ENCODE results near the gene RHOT2. TPM values are rescaled to one million over a fixed set of nuclear protein-coding genes. Genes with fewer than 3 reads are reported as not detected.

The RHOT2 gene
- total RNA-seq, 1 donor from 2014 or later: 93.2 TPM

DNA sequence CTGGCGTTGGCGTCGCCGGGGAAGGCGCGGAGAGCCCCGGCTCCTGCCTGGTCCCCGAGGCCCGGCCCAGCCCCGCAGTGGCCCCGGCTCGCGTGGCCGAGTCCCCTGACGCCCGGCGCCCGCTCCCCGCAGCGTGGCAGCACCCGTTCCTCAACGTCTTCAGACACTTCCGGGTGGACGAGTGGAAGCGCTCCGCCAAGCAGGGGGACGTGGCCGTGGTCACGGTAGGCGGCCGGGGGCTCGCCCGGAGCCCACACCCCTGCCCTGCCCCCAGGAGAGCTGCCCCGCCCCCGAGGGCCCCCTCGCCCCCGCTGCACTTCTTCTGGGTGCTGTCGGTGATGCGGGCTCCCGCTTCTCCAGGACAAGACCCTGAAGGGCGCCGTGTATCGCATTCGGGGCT is 18.3 kb upstream of the RHOT2 start:
- no peak for FAIRE-seq
- H3K4me3 ChIP-seq (ENCODE audit: insufficient read depth, low read depth, low read length): peak overlapping the region; percentile 62
- no peaks in the 10 kb centered on the region for H4K20me1 ChIP-seq (ENCODE audit: insufficient read depth, low read length)
- Mint-ChIP-seq H3K9me3 (ENCODE audit: unreplicated experiment) (no peaks in the 10 kb centered on the region), H3K4me3 (ENCODE audit: unreplicated experiment) (peak overlapping the region; percentile 76), H3K27ac (ENCODE audit: unreplicated experiment) (no peak overlapping the region), H3K27me3 (ENCODE audit: low read depth, unreplicated experiment) (no peaks in the 10 kb centered on the region), H3K36me3 (ENCODE audit: low read depth, unreplicated experiment) (peaks cover 3% of the 10 kb centered on the region), H3K4me1 (ENCODE audit: low read depth, unreplicated experiment) (no peaks in the 10 kb centered on the region)
- H2AFZ ChIP-seq (ENCODE audit: low read depth, low read length): peak overlapping the region; percentile 80
- H3K9ac ChIP-seq (ENCODE audit: low read length): peak overlapping the region; percentile 84
- H3K36me3 ChIP-seq (ENCODE audit: insufficient read depth, low read length): no peaks in the 10 kb centered on the region
- H3K27ac ChIP-seq (ENCODE audit: low read depth, low read length): peak overlapping the region; percentile 81
- TF ChIP-seq, protein P1, sequence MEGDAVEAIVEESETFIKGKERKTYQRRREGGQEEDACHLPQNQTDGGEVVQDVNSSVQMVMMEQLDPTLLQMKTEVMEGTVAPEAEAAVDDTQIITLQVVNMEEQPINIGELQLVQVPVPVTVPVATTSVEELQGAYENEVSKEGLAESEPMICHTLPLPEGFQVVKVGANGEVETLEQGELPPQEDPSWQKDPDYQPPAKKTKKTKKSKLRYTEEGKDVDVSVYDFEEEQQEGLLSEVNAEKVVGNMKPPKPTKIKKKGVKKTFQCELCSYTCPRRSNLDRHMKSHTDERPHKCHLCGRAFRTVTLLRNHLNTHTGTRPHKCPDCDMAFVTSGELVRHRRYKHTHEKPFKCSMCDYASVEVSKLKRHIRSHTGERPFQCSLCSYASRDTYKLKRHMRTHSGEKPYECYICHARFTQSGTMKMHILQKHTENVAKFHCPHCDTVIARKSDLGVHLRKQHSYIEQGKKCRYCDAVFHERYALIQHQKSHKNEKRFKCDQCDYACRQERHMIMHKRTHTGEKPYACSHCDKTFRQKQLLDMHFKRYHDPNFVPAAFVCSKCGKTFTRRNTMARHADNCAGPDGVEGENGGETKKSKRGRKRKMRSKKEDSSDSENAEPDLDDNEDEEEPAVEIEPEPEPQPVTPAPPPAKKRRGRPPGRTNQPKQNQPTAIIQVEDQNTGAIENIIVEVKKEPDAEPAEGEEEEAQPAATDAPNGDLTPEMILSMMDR (IDR thresholded peaks at IDR 0.05; ENCODE audit: insufficient read depth, low read depth, low read length): no peak
- no peak for TF ChIP-seq EZH2 (IDR thresholded peaks at IDR 0.05; ENCODE audit: insufficient read depth, low read length)
- DNase-seq (ENCODE audit: low read depth): no peak
- H3K4me1 ChIP-seq (ENCODE audit: insufficient read depth, low read length): peaks cover 15% of the 10 kb centered on the region
- no peaks in the 10 kb centered on the region for H3K9me3 ChIP-seq (ENCODE audit: insufficient read depth, low read depth, low read length)
- H3K4me2 ChIP-seq (ENCODE audit: low read length): peak overlapping the region; percentile 91
- H3K27me3 ChIP-seq (ENCODE audit: insufficient read depth, low read length): no peaks in the 10 kb centered on the region
- peaks cover 16% of the 10 kb centered on the region for H3K79me2 ChIP-seq (ENCODE audit: insufficient read depth, low read length)

DNA sequence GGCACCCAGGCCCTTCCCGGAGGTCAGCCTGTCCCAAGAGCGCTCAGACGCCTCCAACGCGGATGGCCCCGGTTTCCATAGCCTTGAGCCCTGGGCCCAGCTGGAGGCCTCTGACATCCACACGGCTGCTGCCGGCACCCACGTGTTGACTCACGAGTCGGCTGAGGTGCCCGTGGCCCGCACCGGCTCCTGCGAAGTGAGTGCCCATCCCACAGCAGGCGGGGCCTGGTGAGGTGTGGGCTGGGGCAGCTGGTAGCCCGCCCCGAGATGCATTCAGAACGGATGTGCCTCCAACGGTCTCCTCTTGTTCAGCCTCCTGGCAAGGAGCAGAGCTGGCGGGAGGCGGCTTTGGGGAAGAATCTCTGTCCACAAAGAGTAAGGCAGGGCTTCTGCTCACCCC is 16.1 kb upstream of the RHOT2 start:
- Mint-ChIP-seq H3K27me3 (ENCODE audit: low read depth, unreplicated experiment) (no peaks in the 10 kb centered on the region), H3K27ac (ENCODE audit: unreplicated experiment) (no peak overlapping the region), H3K9me3 (ENCODE audit: unreplicated experiment) (no peaks in the 10 kb centered on the region), H3K4me3 (ENCODE audit: unreplicated experiment) (no peak overlapping the region), H3K4me1 (ENCODE audit: low read depth, unreplicated experiment) (no peaks in the 10 kb centered on the region), H3K36me3 (ENCODE audit: low read depth, unreplicated experiment) (peaks cover 3% of the 10 kb centered on the region)
- Histone ChIP-seq H3K9me3 (ENCODE audit: insufficient read depth, low read depth, low read length) (no peaks in the 10 kb centered on the region), H3K79me2 (ENCODE audit: insufficient read depth, low read length) (peaks cover 16% of the 10 kb centered on the region), H3K9ac (ENCODE audit: low read length) (no peak overlapping the region), H3K4me3 (ENCODE audit: insufficient read depth, low read depth, low read length) (no peak overlapping the region), H3K4me1 (ENCODE audit: insufficient read depth, low read length) (peaks cover 15% of the 10 kb centered on the region), H3K27me3 (ENCODE audit: insufficient read depth, low read length) (no peaks in the 10 kb centered on the region), H2AFZ (ENCODE audit: low read depth, low read length) (no peak overlapping the region), H3K27ac (ENCODE audit: low read depth, low read length) (no peak overlapping the region), H3K4me2 (ENCODE audit: low read length) (no peak overlapping the region), H3K36me3 (ENCODE audit: insufficient read depth, low read length) (no peaks in the 10 kb centered on the region), H4K20me1 (ENCODE audit: insufficient read depth, low read length) (no peaks in the 10 kb centered on the region)
- no peak for DNase-seq (ENCODE audit: low read depth)
- no peak for TF ChIP-seq EZH2 (IDR thresholded peaks at IDR 0.05; ENCODE audit: insufficient read depth, low read length)
- TF ChIP-seq, protein P1 (IDR thresholded peaks at IDR 0.05; ENCODE audit: insufficient read depth, low read depth, low read length): no peak
- FAIRE-seq: no peak

DNA sequence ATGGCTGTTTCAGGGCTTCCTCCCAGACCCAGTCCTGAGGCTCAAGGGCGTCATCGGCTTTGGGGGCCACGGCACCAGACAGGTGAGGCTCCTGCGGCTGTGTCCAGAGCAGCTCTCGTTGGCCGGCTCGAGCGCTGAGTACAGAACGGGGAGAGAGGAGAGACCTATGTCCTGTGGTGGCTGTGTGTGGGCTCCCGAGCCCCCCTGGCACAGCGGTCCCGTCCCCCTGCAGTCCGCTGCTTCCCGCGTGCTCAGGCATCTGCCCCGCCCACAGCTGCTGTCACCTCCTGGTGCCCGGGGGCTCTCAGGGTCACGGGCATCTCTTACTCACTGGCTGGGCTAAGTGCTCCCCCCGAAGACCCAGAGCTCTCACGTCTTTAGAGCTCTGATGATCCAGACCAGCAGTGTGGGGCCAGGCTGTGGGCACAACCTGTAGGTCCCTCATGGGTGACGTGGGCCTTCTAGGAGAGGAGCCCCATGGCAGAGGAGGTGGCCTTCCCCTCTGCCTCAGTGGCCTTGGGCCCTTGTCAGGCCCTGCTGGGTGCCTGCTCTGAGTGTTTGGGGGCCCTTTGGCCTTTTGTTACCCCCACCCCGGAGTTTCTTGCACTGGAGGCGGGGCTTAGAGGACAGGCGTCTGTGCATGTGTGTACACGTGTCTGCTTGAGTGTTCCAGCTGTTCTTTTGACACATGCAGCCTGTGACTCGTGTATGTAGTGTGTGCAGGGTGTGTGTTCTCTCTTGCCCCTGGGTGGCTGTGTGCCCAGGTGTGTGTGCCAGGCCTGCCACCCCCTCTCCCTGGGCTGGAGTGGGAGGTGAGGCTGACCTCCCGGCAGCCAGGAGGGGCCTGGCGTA is 15.3 kb upstream of the RHOT2 start:
- no peak for FAIRE-seq

More for the DNA sequence above, 15.3 kb upstream of the RHOT2 start:
- Mint-ChIP-seq H3K4me1 (ENCODE audit: low read depth, unreplicated experiment) (no peaks in the 10 kb centered on the region), H3K36me3 (ENCODE audit: low read depth, unreplicated experiment) (peaks cover 3% of the 10 kb centered on the region), H3K27me3 (ENCODE audit: low read depth, unreplicated experiment) (no peaks in the 10 kb centered on the region), H3K27ac (ENCODE audit: unreplicated experiment) (no peak overlapping the region), H3K4me3 (ENCODE audit: unreplicated experiment) (no peak overlapping the region), H3K9me3 (ENCODE audit: unreplicated experiment) (no peaks in the 10 kb centered on the region)
- DNase-seq (ENCODE audit: low read depth): no peak
- Histone ChIP-seq H3K4me2 (ENCODE audit: low read length) (no peak overlapping the region), H3K9me3 (ENCODE audit: insufficient read depth, low read depth, low read length) (no peaks in the 10 kb centered on the region), H3K9ac (ENCODE audit: low read length) (no peak overlapping the region), H3K27ac (ENCODE audit: low read depth, low read length) (no peak overlapping the region), H3K4me1 (ENCODE audit: insufficient read depth, low read length) (peaks cover 15% of the 10 kb centered on the region), H3K36me3 (ENCODE audit: insufficient read depth, low read length) (no peaks in the 10 kb centered on the region), H4K20me1 (ENCODE audit: insufficient read depth, low read length) (no peaks in the 10 kb centered on the region), H2AFZ (ENCODE audit: low read depth, low read length) (no peak overlapping the region), H3K79me2 (ENCODE audit: insufficient read depth, low read length) (peaks cover 16% of the 10 kb centered on the region), H3K27me3 (ENCODE audit: insufficient read depth, low read length) (no peaks in the 10 kb centered on the region), H3K4me3 (ENCODE audit: insufficient read depth, low read depth, low read length) (no peak overlapping the region)
- TF ChIP-seq EZH2 (IDR thresholded peaks at IDR 0.05; ENCODE audit: insufficient read depth, low read length): no peak
- TF ChIP-seq, protein P1 (IDR thresholded peaks at IDR 0.05; ENCODE audit: insufficient read depth, low read depth, low read length): no peak
